SK-N-SH treated with all-trans-retinoic acid at 6 μM for 48 hours (cell line): ENCODE results near the gene TMEM53.

Experiments used
- ATAC-seq: fragments of 200-7000 bp; cut with Tn5 transposase; 3 replicates; pipeline ENCODE4 v1.9.1; 2020; ENCODE audit warnings: mild to moderate bottlenecking, moderate library complexity
- ARNTL ChIP-seq: fragments of 450-650 bp; formaldehyde crosslinking; IDR thresholded peaks from 2 replicates; pipeline ENCODE4 v1.5.0; 2020; ENCODE audit warnings: low read depth, mild to moderate bottlenecking, moderate library complexity, borderline replicate concordance
- BACH2 ChIP-seq: fragments of 250-450 bp; sonication (Bioruptor Pico); IDR thresholded peaks from 2 replicates; pipeline ENCODE4 v1.9.0; 2021; ENCODE audit warnings: mild to moderate bottlenecking, borderline replicate concordance
- CREB5 ChIP-seq: fragments of 250-450 bp; sonication (Bioruptor Pico); IDR thresholded peaks from 2 replicates; pipeline ENCODE4 v1.5.1; 2020; ENCODE audit warnings: low read depth, mild to moderate bottlenecking, moderate library complexity
- CSRNP3 ChIP-seq: fragments of 250-450 bp; sonication (Bioruptor Pico); IDR thresholded peaks from 2 replicates; pipeline ENCODE4 v1.5.1; 2021; ENCODE audit warnings: mild to moderate bottlenecking, moderate library complexity
- ESRRG ChIP-seq: fragments of 250-450 bp; sonication (Bioruptor Pico); IDR thresholded peaks from 2 replicates; pipeline ENCODE4 v1.6.1; 2021; ENCODE audit warnings: mild to moderate bottlenecking
- GLIS3 ChIP-seq: fragments of 250-450 bp; sonication (Bioruptor Pico); IDR thresholded peaks from 2 replicates; pipeline ENCODE4 v1.5.0; 2020; ENCODE audit warnings: mild to moderate bottlenecking, moderate library complexity
- PATZ1 ChIP-seq: fragments of 250-450 bp; sonication (Bioruptor Pico); IDR thresholded peaks from 2 replicates; pipeline ENCODE4 v1.8.0; 2020; ENCODE audit warnings: mild to moderate bottlenecking, moderate library complexity, borderline replicate concordance
- POU6F1 ChIP-seq: fragments of 250-450 bp; sonication (Bioruptor Pico); IDR thresholded peaks from 2 replicates; pipeline ENCODE4 v1.8.0; 2021; ENCODE audit warnings: low read depth, mild to moderate bottlenecking, moderate library complexity, borderline replicate concordance
- PPARA ChIP-seq: fragments of 250-450 bp; sonication (Bioruptor Pico); IDR thresholded peaks from 2 replicates; pipeline ENCODE4 v1.5.0; 2020; ENCODE audit warnings: mild to moderate bottlenecking, borderline replicate concordance
- RARB ChIP-seq: fragments of 250-450 bp; sonication (Bioruptor Pico); IDR thresholded peaks from 2 replicates; pipeline ENCODE4 v1.8.0; 2021; ENCODE audit warnings: mild to moderate bottlenecking, moderate library complexity
- SNAI2 ChIP-seq: fragments of 250-450 bp; sonication (Bioruptor Pico); IDR thresholded peaks from 2 replicates; pipeline ENCODE4 v1.5.0; 2020; ENCODE audit warnings: mild to moderate bottlenecking, moderate library complexity
- TCF4 ChIP-seq: fragments of 250-450 bp; sonication (Bioruptor Pico); IDR thresholded peaks from 2 replicates; pipeline ENCODE4 v1.8.0; 2021; ENCODE audit warnings: mild to moderate bottlenecking, moderate library complexity, borderline replicate concordance
- TOX ChIP-seq: fragments of 250-450 bp; sonication (Bioruptor Pico); IDR thresholded peaks from 2 replicates; pipeline ENCODE4 v1.8.0; 2021; ENCODE audit warnings: mild to moderate bottlenecking, moderate library complexity, borderline replicate concordance
- TSHZ2 ChIP-seq: fragments of 250-450 bp; sonication (Bioruptor Pico); IDR thresholded peaks from 2 replicates; pipeline ENCODE4 v1.5.0; 2020; ENCODE audit warnings: mild to moderate bottlenecking, moderate library complexity
- ZC3H10 ChIP-seq: fragments of 250-450 bp; sonication (Bioruptor Pico); IDR thresholded peaks from 2 replicates; pipeline ENCODE4 v1.5.1; 2021; ENCODE audit warnings: mild to moderate bottlenecking, moderate library complexity
- ZFP3 ChIP-seq: fragments of 250-450 bp; sonication (Bioruptor Pico); IDR thresholded peaks from 2 replicates; pipeline ENCODE4 v1.5.0; 2020; ENCODE audit warnings: mild to moderate bottlenecking, moderate library complexity
- ZFP30 ChIP-seq: fragments of 450-650 bp; formaldehyde crosslinking; IDR thresholded peaks from 2 replicates; pipeline ENCODE4 v1.5.0; 2022; ENCODE audit warnings: mild to moderate bottlenecking, moderate library complexity
- ZNF565 ChIP-seq: fragments of 450-650 bp; formaldehyde crosslinking; conservative IDR thresholded peaks from 2 replicates; pipeline ENCODE4 v1.5.0; 2020; ENCODE audit warnings: low read depth, mild to moderate bottlenecking, moderate library complexity
- ZNF70 ChIP-seq: fragments of 450-650 bp; formaldehyde crosslinking; IDR thresholded peaks from 2 replicates; pipeline ENCODE4 v1.5.0; 2020; ENCODE audit warnings: mild to moderate bottlenecking, moderate library complexity
- ZNF8 ChIP-seq: fragments of 450-650 bp; formaldehyde crosslinking; IDR thresholded peaks from 2 replicates; pipeline ENCODE4 v1.5.0; 2020; ENCODE audit warnings: mild to moderate bottlenecking, moderate library complexity

Gene TMEM53

GRCh38 chr1:44655609-44656008, 18.7 kb downstream of the TMEM53 start:
- peak; percentile 65 for ATAC-seq
- TF ChIP-seq CREB5 (CRISPR knock-in tag) = no peak
- TF ChIP-seq, all 23 proteins: peak for 0

GRCh38 chr1:44654621-44655187, 19.6 kb downstream of the TMEM53 start:
- no peak for TF ChIP-seq BACH2 (CRISPR knock-in tag)
- TF ChIP-seq ZC3H10 (CRISPR knock-in tag) = no peak
- TF ChIP-seq CSRNP3 = no peak
- no peak for TF ChIP-seq ZFP3 (CRISPR knock-in tag)
- TF ChIP-seq POU6F1 (CRISPR knock-in tag) = no peak
- TF ChIP-seq TCF4 (CRISPR knock-in tag) = no peak
- no peak for TF ChIP-seq ESRRG
- TF ChIP-seq PPARA = no peak
- no peak for TF ChIP-seq ZFP30 (CRISPR knock-in tag)
- no peak for TF ChIP-seq RARB
- TF ChIP-seq CREB5 (CRISPR knock-in tag) = no peak
- TF ChIP-seq ZNF8 = no peak
- TF ChIP-seq PATZ1 (CRISPR knock-in tag) = no peak
- no peak for TF ChIP-seq ZNF565 (CRISPR knock-in tag)
- no peak for TF ChIP-seq TSHZ2 (CRISPR knock-in tag)
- TF ChIP-seq ZNF70 (CRISPR knock-in tag) = no peak
- TF ChIP-seq, all 23 proteins: peak for 0
- no peak for ATAC-seq

- no peak for TF ChIP-seq RARB
- TF ChIP-seq SNAI2 (CRISPR knock-in tag) = no peak
- TF ChIP-seq TSHZ2 (CRISPR knock-in tag) = no peak
- no peak for TF ChIP-seq ZNF8
- no peak for TF ChIP-seq ZNF565 (CRISPR knock-in tag)
- no peak for TF ChIP-seq PPARA
- TF ChIP-seq ARNTL (CRISPR knock-in tag) = no peak
- no peak for TF ChIP-seq TOX (CRISPR knock-in tag)
- no peak for TF ChIP-seq CSRNP3
- TF ChIP-seq ZFP30 (CRISPR knock-in tag) = no peak
- no peak for TF ChIP-seq GLIS3 (CRISPR knock-in tag)
- peak; percentile 5; the same call in 2 of the 3 replicates for ATAC-seq
Measured at GRCh38 chr1:44653107-44653964, 20.9 kb downstream of the TMEM53 start.
